Peyer's patch (tissue), 4 donors: ENCODE measurements around the gene KCNMA1. TPM values are rescaled to one million over a fixed set of nuclear protein-coding genes. Genes with fewer than 3 reads are reported as not detected.

Experiments used
- DNase-seq, 3 donors: peaks; one replicate each; pipeline ENCODE4 v3.0.0-alpha.2; 2017 to 2019
- H3K27ac ChIP-seq, 4 donors: fragments of 200-600 bp; sonication (generic); one replicate each; pipeline ENCODE4 v1.5.1; 2016 to 2019
- H3K27me3 ChIP-seq, 2 donors: fragments of 200-600 bp; sonication (generic); one replicate each; pipeline ENCODE4 v1.5.1; 2019
- H3K36me3 ChIP-seq, 3 donors: fragments of 200-600 bp; sonication (generic); one replicate each; pipeline ENCODE4 v1.5.1; 2016 to 2019
- H3K4me1 ChIP-seq, 4 donors: fragments of 200-600 bp; sonication (generic); one replicate each; pipeline ENCODE4 v1.5.1; 2016 to 2019
- H3K4me3 ChIP-seq, 4 donors: fragments of 200-600 bp; sonication (generic); 1 replicate in 3 of 4; 2 replicates in 1 of 4; pipeline ENCODE4 v1.5.1; 2016 to 2019; ENCODE audit warnings: mild to moderate bottlenecking in 1 of 4
- H3K9me3 ChIP-seq, 4 donors: fragments of 200-600 bp; sonication (generic); one replicate each; pipeline ENCODE4 v1.5.1; 2016 to 2019; ENCODE audit warnings: mild to moderate bottlenecking in 1 of 4
- CTCF ChIP-seq, 6 experiments: fragments of 450-650 bp in 4 of 6; fragments of 200-600 bp in 2 of 6; sonication (generic) in 1 of 6; IDR thresholded peaks; one replicate each; pipeline ENCODE4 v1.5.1; 2017 to 2019; ENCODE audit warnings: antibody characterized with exemption in 6 of 6, mild to moderate bottlenecking in 3 of 6, moderate library complexity in 1 of 6
- POLR2A ChIP-seq, 2 donors: fragments of 450-650 bp; IDR thresholded peaks; one replicate each; pipeline ENCODE4 v1.5.1; 2017; ENCODE audit warnings: antibody characterized with exemption in 2 of 2, mild to moderate bottlenecking in 2 of 2, moderate library complexity in 2 of 2
- total RNA-seq, 4 donors: library from RNA; depleted of rRNA; stranded (reverse); fragments of >200 nt; gene quantifications; one replicate each; pipeline ENCODE4 v1.1.0, GENCODE V29; 2016

The KCNMA1 gene
- total RNA-seq, 4 donors from 2014 or later, result 17.8 to 29.1 (median 23.9) TPM

GRCh38 chr10:77234599-77234998 lies 403.0 kb downstream of the KCNMA1 start:
- peaks cover 0 to 3% (median 0%) of the 10 kb centered on the region in 4 donors for H3K4me1 ChIP-seq
- no peaks in the 10 kb centered on the region for H3K36me3 ChIP-seq
- TF ChIP-seq POLR2A (IDR thresholded peaks at IDR 0.05), result no peak
- no peak for TF ChIP-seq CTCF (IDR thresholded peaks at IDR 0.05)
- H3K27ac ChIP-seq, result no peak overlapping the region
- no peaks in the 10 kb centered on the region for H3K9me3 ChIP-seq
- no peak for DNase-seq
- no peak overlapping the region for H3K4me3 ChIP-seq
- no peaks in the 10 kb centered on the region for H3K27me3 ChIP-seq

GRCh38 chr10:77233466-77233865 lies 404.1 kb downstream of the KCNMA1 start:
- H3K36me3 ChIP-seq, result no peaks in the 10 kb centered on the region
- H3K4me1 ChIP-seq, result peaks cover 0 to 3% (median 0%) of the 10 kb centered on the region in 4 donors
- DNase-seq, result no peak
- no peak for TF ChIP-seq CTCF (IDR thresholded peaks at IDR 0.05)
- no peak for TF ChIP-seq POLR2A (IDR thresholded peaks at IDR 0.05)
- H3K27ac ChIP-seq, result no peak overlapping the region
- H3K27me3 ChIP-seq, result no peaks in the 10 kb centered on the region
- H3K9me3 ChIP-seq, result no peaks in the 10 kb centered on the region
- H3K4me3 ChIP-seq, result no peak overlapping the region

- TF ChIP-seq POLR2A (IDR thresholded peaks at IDR 0.05), result no peak
- no peak for TF ChIP-seq CTCF (IDR thresholded peaks at IDR 0.05)
- Histone ChIP-seq H3K27me3 (no peaks in the 10 kb centered on the region), H3K9me3 (no peaks in the 10 kb centered on the region), H3K27ac (no peak overlapping the region), H3K36me3 (no peaks in the 10 kb centered on the region), H3K4me1 (peaks cover 0 to 3% (median 0%) of the 10 kb centered on the region in 4 donors), H3K4me3 (no peak overlapping the region)
- DNase-seq, result no peak
Measured at GRCh38 chr10:77231884-77232610, 405.6 kb downstream of the KCNMA1 start.

- H3K4me1 ChIP-seq, result peaks cover 0 to 2% (median 0%) of the 10 kb centered on the region in 4 donors
- no peaks in the 10 kb centered on the region for H3K9me3 ChIP-seq
- H3K36me3 ChIP-seq, result no peaks in the 10 kb centered on the region
- H3K4me3 ChIP-seq, result no peak overlapping the region
- H3K27ac ChIP-seq, result no peak overlapping the region
- no peaks in the 10 kb centered on the region for H3K27me3 ChIP-seq
- TF ChIP-seq POLR2A (IDR thresholded peaks at IDR 0.05) (no peak), CTCF (IDR thresholded peaks at IDR 0.05) (no peak)
- no peak for DNase-seq
Measured at GRCh38 chr10:77231375-77231774, 406.2 kb downstream of the KCNMA1 start.

- Histone ChIP-seq H3K9me3 (no peaks in the 10 kb centered on the region), H3K4me1 (no peaks in the 10 kb centered on the region), H3K27ac (no peak overlapping the region), H3K27me3 (no peaks in the 10 kb centered on the region), H3K4me3 (no peak overlapping the region), H3K36me3 (no peaks in the 10 kb centered on the region)
- no peak for DNase-seq
- TF ChIP-seq CTCF (IDR thresholded peaks at IDR 0.05) (no peak), POLR2A (IDR thresholded peaks at IDR 0.05) (no peak)
Measured at GRCh38 chr10:77230194-77230593, 407.4 kb downstream of the KCNMA1 start.
